DND-41 (cell line): ENCODE results near the gene KCNN3.

Experiments
- ATAC-seq: fragments of 200-7000 bp; cut with Tn5 transposase; 3 replicates; pipeline ENCODE4 v1.9.1; 2021; ENCODE audit warnings: low read depth; ENCODE audit not compliant: insufficient read depth
- DNase-seq: peaks from one replicate; pipeline ENCODE4 v3.0.0-alpha.2; 2020
- H2AFZ ChIP-seq: 2 replicates; pipeline ENCODE4 v1.6.0; 2012; ENCODE audit warnings: low read depth, low read length
- H3K27ac ChIP-seq: 2 replicates; pipeline ENCODE4 v1.5.1; 2012; ENCODE audit warnings: low read length, inconsistent platforms
- H3K27me3 ChIP-seq: fragments of 200-600 bp; sonication (generic); 2 replicates; pipeline ENCODE4 v1.6.0; 2012; ENCODE audit warnings: low read length, mild to moderate bottlenecking, inconsistent platforms; ENCODE audit not compliant: insufficient read depth, poor library complexity
- H3K36me3 ChIP-seq: 2 replicates; pipeline ENCODE4 v1.5.1; 2012; ENCODE audit warnings: low read length, inconsistent platforms; ENCODE audit not compliant: insufficient read depth
- H3K4me1 ChIP-seq: 2 replicates; pipeline ENCODE4 v1.5.1; 2012; ENCODE audit warnings: mild to moderate bottlenecking, low read length; ENCODE audit not compliant: insufficient read depth
- H3K4me2 ChIP-seq: 2 replicates; pipeline ENCODE4 v1.6.0; 2012; ENCODE audit warnings: mild to moderate bottlenecking, moderate library complexity, low read length, inconsistent platforms; ENCODE audit not compliant: insufficient read depth
- H3K4me3 ChIP-seq, 2 experiments: fragments of 200-600 bp in 1 of 2; shearing (Covaris generic) in 1 of 2; 2 replicates each; pipeline ENCODE4 v1.5.1; 2012 to 2016; ENCODE audit warnings: inconsistent platforms in 2 of 2, low read length in 2 of 2, mild to moderate bottlenecking in 2 of 2, low read depth in 1 of 2, moderate library complexity in 1 of 2
- H3K79me2 ChIP-seq: 2 replicates; pipeline ENCODE4 v1.6.0; 2012; ENCODE audit warnings: low read length, inconsistent platforms; ENCODE audit not compliant: insufficient read depth
- H3K9ac ChIP-seq: 2 replicates; pipeline ENCODE4 v1.6.0; 2012; ENCODE audit warnings: low read depth, mild to moderate bottlenecking, inconsistent platforms, low read length, moderate library complexity
- H3K9me3 ChIP-seq: 2 replicates; pipeline ENCODE4 v1.5.1; 2012; ENCODE audit warnings: low read length, moderate library complexity, mild to moderate bottlenecking, inconsistent platforms; ENCODE audit not compliant: insufficient read depth, severe bottlenecking
- H4K20me1 ChIP-seq: 2 replicates; pipeline ENCODE4 v1.6.0; 2012; ENCODE audit warnings: low read length; ENCODE audit not compliant: insufficient read depth
- EZH2 ChIP-seq: IDR thresholded peaks from 3 replicates; pipeline ENCODE4 v1.6.1; 2012; ENCODE audit warnings: borderline replicate concordance, low read depth, mild to moderate bottlenecking, moderate library complexity, low read length, inconsistent platforms; ENCODE audit not compliant: severe bottlenecking
- TF ChIP-seq, protein P1 (sequence below): IDR thresholded peaks from 2 replicates; pipeline ENCODE4 v1.5.1; 2012; ENCODE audit warnings: borderline replicate concordance, low read length, moderate library complexity, mild to moderate bottlenecking; ENCODE audit not compliant: poor library complexity, severe bottlenecking; ENCODE audit errors: extremely low read depth

KCNN3 gene

DNA sequence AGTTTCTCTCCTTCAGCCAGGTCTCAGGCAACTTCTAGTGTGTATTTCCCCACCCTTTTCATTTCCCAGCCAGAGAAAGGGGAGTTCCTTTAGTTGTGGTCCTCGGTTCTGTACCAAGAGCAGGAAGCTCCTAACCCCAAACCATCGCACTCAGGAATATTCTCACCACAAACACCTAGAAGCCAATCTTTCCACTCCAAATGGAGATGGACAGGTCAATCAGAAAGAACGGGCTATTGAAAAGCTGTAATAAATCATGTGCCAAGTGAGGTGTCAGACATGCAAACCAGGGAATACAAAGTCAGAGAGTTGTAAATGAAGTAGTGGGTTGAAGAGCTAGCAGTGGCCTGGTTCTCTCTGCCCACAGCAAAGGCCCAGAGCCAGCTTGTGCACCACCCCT, 77.2 kb downstream of the KCNN3 start:
- H3K79me2 ChIP-seq = no peaks in the 10 kb centered on the region
- H4K20me1 ChIP-seq = no peaks in the 10 kb centered on the region
- peaks cover 20% of the 10 kb centered on the region for H3K4me1 ChIP-seq
- ATAC-seq = no peak
- no peak for DNase-seq
- no peak overlapping the region for H3K9ac ChIP-seq
- peaks cover 22% of the 10 kb centered on the region for H3K27me3 ChIP-seq
- H2AFZ ChIP-seq = no peak overlapping the region
- no peaks in the 10 kb centered on the region for H3K36me3 ChIP-seq
- H3K9me3 ChIP-seq = no peaks in the 10 kb centered on the region
- no peak overlapping the region for H3K4me2 ChIP-seq
- no peak for TF ChIP-seq EZH2
- H3K27ac ChIP-seq = no peak overlapping the region
- H3K4me3 ChIP-seq = no peak overlapping the region

DNA sequence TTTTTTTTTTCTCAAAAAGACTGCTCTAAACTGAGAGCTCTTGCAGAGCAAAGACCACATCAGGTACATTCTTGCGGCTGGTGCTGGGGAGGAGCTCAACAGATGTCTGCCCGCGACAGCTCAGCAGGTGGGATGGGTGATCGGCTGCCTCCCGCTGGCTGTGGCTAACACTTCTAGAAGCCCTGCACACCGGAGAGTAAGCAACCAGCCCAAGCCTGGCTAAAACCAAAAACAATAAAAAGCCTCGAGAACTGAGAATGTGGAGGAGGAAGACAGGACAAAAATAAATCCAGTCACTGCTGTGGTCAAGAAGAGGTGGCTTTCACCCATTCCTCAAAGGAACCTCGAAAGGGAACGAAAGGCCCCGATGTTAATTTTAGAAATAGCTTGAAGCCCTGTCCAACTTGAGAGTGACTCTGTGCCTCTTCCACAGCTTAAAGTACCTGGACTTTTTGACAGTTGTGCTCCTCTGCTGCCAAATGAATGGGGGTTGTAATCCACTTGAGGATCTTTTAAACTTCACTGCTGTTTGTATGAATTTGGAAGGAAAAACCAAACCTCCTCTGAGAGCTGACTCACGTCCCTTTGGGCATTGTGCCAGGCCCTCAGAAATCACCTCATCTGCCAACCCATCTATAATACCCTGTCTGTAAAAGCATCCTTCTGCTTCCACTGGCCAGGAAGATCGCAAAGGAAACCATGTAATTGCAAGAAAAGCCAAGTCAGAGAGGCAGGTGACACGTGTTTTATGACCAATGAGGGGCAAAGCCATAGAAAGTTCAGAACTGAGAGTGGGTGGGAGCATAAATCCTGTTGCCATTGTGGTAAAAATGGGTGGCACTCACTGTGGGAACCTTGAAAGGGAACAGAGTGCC, 78.6 kb downstream of the KCNN3 start:
- ATAC-seq = peak; percentile 99
- H2AFZ ChIP-seq = no peak overlapping the region
- no peak overlapping the region for H3K4me3 ChIP-seq
- peaks cover 20% of the 10 kb centered on the region for H3K4me1 ChIP-seq
- no peaks in the 10 kb centered on the region for H3K79me2 ChIP-seq
- H3K4me2 ChIP-seq = peak overlapping the region; percentile 20
- no peak overlapping the region for H3K9ac ChIP-seq
- H3K27me3 ChIP-seq = peaks cover 22% of the 10 kb centered on the region
- no peaks in the 10 kb centered on the region for H4K20me1 ChIP-seq
- no peaks in the 10 kb centered on the region for H3K36me3 ChIP-seq
- TF ChIP-seq EZH2 = no peak
- TF ChIP-seq, protein P1, sequence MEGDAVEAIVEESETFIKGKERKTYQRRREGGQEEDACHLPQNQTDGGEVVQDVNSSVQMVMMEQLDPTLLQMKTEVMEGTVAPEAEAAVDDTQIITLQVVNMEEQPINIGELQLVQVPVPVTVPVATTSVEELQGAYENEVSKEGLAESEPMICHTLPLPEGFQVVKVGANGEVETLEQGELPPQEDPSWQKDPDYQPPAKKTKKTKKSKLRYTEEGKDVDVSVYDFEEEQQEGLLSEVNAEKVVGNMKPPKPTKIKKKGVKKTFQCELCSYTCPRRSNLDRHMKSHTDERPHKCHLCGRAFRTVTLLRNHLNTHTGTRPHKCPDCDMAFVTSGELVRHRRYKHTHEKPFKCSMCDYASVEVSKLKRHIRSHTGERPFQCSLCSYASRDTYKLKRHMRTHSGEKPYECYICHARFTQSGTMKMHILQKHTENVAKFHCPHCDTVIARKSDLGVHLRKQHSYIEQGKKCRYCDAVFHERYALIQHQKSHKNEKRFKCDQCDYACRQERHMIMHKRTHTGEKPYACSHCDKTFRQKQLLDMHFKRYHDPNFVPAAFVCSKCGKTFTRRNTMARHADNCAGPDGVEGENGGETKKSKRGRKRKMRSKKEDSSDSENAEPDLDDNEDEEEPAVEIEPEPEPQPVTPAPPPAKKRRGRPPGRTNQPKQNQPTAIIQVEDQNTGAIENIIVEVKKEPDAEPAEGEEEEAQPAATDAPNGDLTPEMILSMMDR = peak; percentile 51
- no peaks in the 10 kb centered on the region for H3K9me3 ChIP-seq
- peak; percentile 82 for DNase-seq
- H3K27ac ChIP-seq = no peak overlapping the region

DNA sequence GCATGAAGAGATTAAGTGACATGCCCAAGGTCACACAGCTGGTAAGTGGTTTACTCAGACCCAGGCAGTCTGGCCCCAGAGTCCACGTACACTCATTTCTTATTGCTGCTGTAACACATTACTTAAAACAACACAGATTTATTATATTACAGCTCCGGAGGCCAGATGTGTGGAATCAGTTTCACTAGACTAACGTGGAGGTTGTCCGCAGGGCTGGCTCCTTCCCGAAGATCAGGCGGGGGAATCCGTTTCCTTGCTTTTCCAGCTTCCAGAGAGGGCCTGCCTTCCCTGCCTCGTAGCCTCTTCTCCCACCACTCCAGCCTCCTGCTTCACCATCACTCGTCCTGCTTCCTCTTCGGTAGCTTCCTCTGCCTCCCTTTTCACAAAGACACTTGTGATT, 81.2 kb downstream of the KCNN3 start:
- H3K9ac ChIP-seq = no peak overlapping the region
- no peak for TF ChIP-seq EZH2
- TF ChIP-seq, protein P1 = no peak
- no peaks in the 10 kb centered on the region for H3K36me3 ChIP-seq
- DNase-seq = no peak
- no peak overlapping the region for H3K4me2 ChIP-seq
- H3K27ac ChIP-seq = no peak overlapping the region
- ATAC-seq = no peak
- H3K4me3 ChIP-seq = no peak overlapping the region
- H4K20me1 ChIP-seq = no peaks in the 10 kb centered on the region
- H3K27me3 ChIP-seq = peaks cover 20% of the 10 kb centered on the region
- H2AFZ ChIP-seq = no peak overlapping the region
- no peaks in the 10 kb centered on the region for H3K9me3 ChIP-seq
- H3K79me2 ChIP-seq = no peaks in the 10 kb centered on the region
- H3K4me1 ChIP-seq = peaks cover 28% of the 10 kb centered on the region

DNA sequence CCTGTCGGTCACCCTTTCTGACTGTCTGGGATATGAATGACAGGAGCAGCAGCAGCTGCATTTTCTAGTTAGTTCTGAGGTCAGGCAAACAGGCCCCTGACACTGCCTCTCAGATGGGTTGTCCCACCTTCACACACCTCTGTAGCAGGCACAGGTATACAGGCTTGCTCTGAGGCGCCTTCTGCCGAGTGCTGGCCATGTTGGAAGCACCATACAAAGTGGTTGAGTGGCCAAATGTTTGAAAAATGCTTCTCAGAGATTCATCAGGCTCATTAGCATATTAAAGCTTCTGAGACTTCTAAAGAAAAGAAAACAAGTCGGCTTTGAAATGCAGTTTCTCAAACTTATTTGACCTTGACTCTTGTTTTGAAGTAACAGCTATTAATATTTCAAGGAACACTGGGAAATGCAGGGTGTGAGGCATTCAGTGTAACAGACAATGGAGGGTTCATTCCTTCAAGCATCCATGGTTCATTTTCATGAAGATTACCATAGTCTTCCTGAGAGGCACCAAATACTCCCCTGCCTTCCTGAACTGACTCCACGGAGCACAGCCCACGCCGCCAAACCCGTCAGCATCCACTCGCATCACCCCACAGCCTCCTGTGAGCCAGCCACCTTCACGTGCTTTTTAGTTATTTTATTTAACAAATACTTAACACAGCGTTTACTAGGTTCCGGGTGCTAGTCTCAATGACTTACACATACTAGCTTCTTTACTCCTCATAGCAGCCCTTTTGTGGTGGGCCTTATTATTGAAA, 81.8 kb downstream of the KCNN3 start:
- H3K27ac ChIP-seq = no peak overlapping the region
- H3K4me2 ChIP-seq = no peak overlapping the region
- no peaks in the 10 kb centered on the region for H4K20me1 ChIP-seq
- no peak overlapping the region for H3K4me3 ChIP-seq
- no peaks in the 10 kb centered on the region for H3K36me3 ChIP-seq
- no peak for ATAC-seq
- no peak overlapping the region for H2AFZ ChIP-seq
- H3K4me1 ChIP-seq = peaks cover 28% of the 10 kb centered on the region
- H3K27me3 ChIP-seq = peaks cover 17% of the 10 kb centered on the region
- no peak for DNase-seq
- TF ChIP-seq, protein P1 = no peak
- TF ChIP-seq EZH2 = no peak
- no peaks in the 10 kb centered on the region for H3K79me2 ChIP-seq
- no peaks in the 10 kb centered on the region for H3K9me3 ChIP-seq
- no peak overlapping the region for H3K9ac ChIP-seq
